GM12878 (cell line): ENCODE measurements around the gene SRC. TPM values are rescaled to one million over a fixed set of nuclear protein-coding genes. Genes with fewer than 3 reads are reported as not detected.

Experiments
- ATAC-seq: fragments of 200-7000 bp; cut with Tn5 transposase; 3 replicates; pipeline ENCODE4 v1.9.1; 2020; ENCODE audit warnings: mild to moderate bottlenecking, moderate library complexity
- BruUV-seq: library from RNA; stranded (reverse); fragments of 400-500 nt; replicated peaks from 2 replicates; lab custom pipeline; 2021; lab: Mats Ljungman, UMichigan
- CTCF ChIA-PET: fragments of 300-600 bp; sonication (Branson Sonifier 250); formaldehyde crosslinking; extraction: SDS; loops from one replicate; lab custom pipeline; 2021; ENCODE audit warnings: inconsistent platforms; lab: Yijun Ruan, JAX
- POLR2A ChIA-PET: fragments of 350-600 bp; formaldehyde crosslinking; extraction: SDS; loops from one replicate; lab custom pipeline; 2021; ENCODE audit warnings: inconsistent platforms; lab: Charles Lee
- RAD21 ChIA-PET: fragments of 300-600 bp; sonication (Branson Sonifier 250); formaldehyde crosslinking; loops from one replicate; lab custom pipeline; 2023; ENCODE audit warnings: antibody characterized with exemption; ENCODE audit not compliant: unreplicated experiment; lab: Charles Lee
- SMC1A ChIA-PET: fragments of 300-600 bp; sonication (Branson Sonifier 250); formaldehyde crosslinking; loops from one replicate; lab custom pipeline; 2023; ENCODE audit not compliant: unreplicated experiment, uncharacterized antibody; lab: Charles Lee
- DNase-seq: peaks from one replicate; pipeline ENCODE4 v3.0.0-alpha.2; 2011; ENCODE audit warnings: low read depth, low spot score
- FAIRE-seq: peaks from 3 replicates; lab custom pipeline; 2011; peaks lifted over from hg19 to GRCh38; lab: Jason Lieb, UNC
- H2AFZ ChIP-seq: 2 replicates; pipeline ENCODE4 v1.6.0; 2011; ENCODE audit warnings: low read depth, low read length, control low read depth; ENCODE audit not compliant: control insufficient read depth
- H3K27ac ChIP-seq: 2 replicates; pipeline ENCODE4 v1.5.1; 2011; ENCODE audit warnings: control low read depth; ENCODE audit not compliant: control insufficient read depth, insufficient read depth
- H3K27me3 ChIP-seq, 2 experiments: replicated peaks in 1 of 2; 2 replicates each; pipeline versions ENCODE4 v1.6.0 to v1.6.1; 2011; ENCODE audit warnings: low read length in 1 of 2; ENCODE audit not compliant: control insufficient read depth in 2 of 2, insufficient read depth in 2 of 2
- H3K36me3 ChIP-seq, 2 experiments: 2 replicates each; pipeline ENCODE4 v1.5.1; 2011; ENCODE audit warnings: low read length in 1 of 2; ENCODE audit not compliant: control insufficient read depth in 2 of 2, insufficient read depth in 2 of 2
- H3K4me1 ChIP-seq: 2 replicates; pipeline ENCODE4 v1.6.1; 2011; ENCODE audit warnings: mild to moderate bottlenecking, low read length, moderate library complexity, mixed read lengths; ENCODE audit not compliant: control insufficient read depth, insufficient read depth
- H3K4me2 ChIP-seq: 2 replicates; pipeline ENCODE4 v1.6.0; 2011; ENCODE audit warnings: control low read depth; ENCODE audit not compliant: control insufficient read depth, insufficient read depth
- H3K4me3 ChIP-seq: fragments of 200-600 bp; sonication (generic); 2 replicates; pipeline ENCODE4 v1.5.1; 2016
- H3K79me2 ChIP-seq: 2 replicates; pipeline ENCODE4 v1.6.0; 2011; ENCODE audit warnings: low read length; ENCODE audit not compliant: control insufficient read depth, insufficient read depth
- H3K9ac ChIP-seq: 2 replicates; pipeline ENCODE4 v1.8.0; 2011; ENCODE audit warnings: low read length, control low read depth, mixed read lengths; ENCODE audit not compliant: control insufficient read depth, insufficient read depth
- H3K9me3 ChIP-seq: replicated peaks from 3 replicates; pipeline ENCODE4 v1.5.1; 2011; ENCODE audit warnings: mild to moderate bottlenecking, low read length; ENCODE audit not compliant: control insufficient read depth, insufficient read depth
- H4K20me1 ChIP-seq: 2 replicates; pipeline ENCODE4 v1.6.0; 2011; ENCODE audit not compliant: control insufficient read depth, insufficient read depth
- CBX5 ChIP-seq: sonication (generic); IDR thresholded peaks from 2 replicates; pipeline ENCODE4 v1.6.1; 2016; ENCODE audit warnings: low read depth, moderate library complexity, mild to moderate bottlenecking, inconsistent platforms
- CUX1 ChIP-seq: IDR thresholded peaks from 2 replicates; pipeline ENCODE4 v1.6.1; 2012; ENCODE audit warnings: improper control_type of control experiment, low read depth, low read length; ENCODE audit not compliant: insufficient replicate concordance
- EGR1 ChIP-seq, 2 experiments: IDR thresholded peaks; 1 replicate in 1 of 2; 2 replicates in 1 of 2; pipeline ENCODE4 v1.6.1; 2011 to 2012; ENCODE audit warnings: low read depth in 2 of 2, low read length in 2 of 2, borderline replicate concordance in 1 of 2, mild to moderate bottlenecking in 1 of 2, moderate library complexity in 1 of 2
- HDAC6 ChIP-seq: fragments of 200-600 bp; sonication (generic); IDR thresholded peaks from one replicate; pipeline ENCODE4 v1.8.0; 2017; ENCODE audit warnings: antibody characterized with exemption; ENCODE audit not compliant: unreplicated experiment
- MEF2A ChIP-seq: IDR thresholded peaks from 2 replicates; pipeline ENCODE4 v1.6.1; 2011; ENCODE audit warnings: low read depth, mild to moderate bottlenecking, low read length, moderate library complexity; ENCODE audit not compliant: insufficient read depth
- MYC ChIP-seq: IDR thresholded peaks from 2 replicates; pipeline ENCODE4 v1.6.1; 2011; ENCODE audit warnings: mild to moderate bottlenecking, low read length, moderate library complexity, inconsistent platforms; ENCODE audit not compliant: insufficient read depth, insufficient replicate concordance, insufficient read length, severe bottlenecking
- POU2F2 ChIP-seq: IDR thresholded peaks from 3 replicates; pipeline ENCODE4 v1.6.1; 2011; ENCODE audit warnings: low read depth, mild to moderate bottlenecking, low read length, borderline replicate concordance
- SMARCA5 ChIP-seq: fragments of 450-650 bp; IDR thresholded peaks from 2 replicates; pipeline ENCODE4 v1.6.1; 2017; ENCODE audit warnings: mild to moderate bottlenecking
- TBL1XR1 ChIP-seq: IDR thresholded peaks from 2 replicates; pipeline ENCODE4 v1.6.1; 2012; ENCODE audit warnings: low read depth, low read length, improper control_type of control experiment
- TCF12 ChIP-seq: IDR thresholded peaks from 2 replicates; pipeline ENCODE4 v1.6.1; 2011; ENCODE audit warnings: low read depth, mild to moderate bottlenecking, low read length
- ZBTB4 ChIP-seq: fragments of 450-650 bp; formaldehyde crosslinking; IDR thresholded peaks from 2 replicates; pipeline ENCODE4 v1.4.0; 2022; ENCODE audit warnings: mild to moderate bottlenecking, moderate library complexity
- ZNF207 ChIP-seq: fragments of 450-650 bp; IDR thresholded peaks from 2 replicates; pipeline ENCODE4 v1.6.1; 2014; ENCODE audit warnings: antibody characterized with exemption, mild to moderate bottlenecking, borderline replicate concordance
- ZNF217 ChIP-seq: fragments of 450-650 bp; IDR thresholded peaks from 2 replicates; pipeline ENCODE4 v1.6.1; 2017; ENCODE audit warnings: antibody characterized with exemption, mild to moderate bottlenecking
- ZNF384 ChIP-seq: IDR thresholded peaks from 2 replicates; pipeline ENCODE4 v1.6.1; 2012; ENCODE audit warnings: low read depth, mild to moderate bottlenecking, low read length, improper control_type of control experiment, borderline replicate concordance
- ZZZ3 ChIP-seq: IDR thresholded peaks from 2 replicates; pipeline ENCODE4 v1.6.1; 2011; ENCODE audit warnings: low read depth; ENCODE audit not compliant: control insufficient read depth, insufficient read length
- WGBS: methylation state at CpG from one replicate; pipeline ENCODE4 v1.1.6; 2016; ENCODE audit warnings: low lambda C conversion rate; ENCODE audit not compliant: insufficient replicate concordance, insufficient coverage; ENCODE audit errors: missing lambda C conversion rate; 5-methylcytosine and 5-hydroxymethylcytosine counted together
- in situ Hi-C: fragments of 300-500 bp; cut with MboI; formaldehyde crosslinking; loops from 9 replicates; pipeline ENCODE4 v1.14.3; 2018; ENCODE audit warnings: mixed read lengths
- intact Hi-C: fragments of 100-400 bp; cut with micrococcal nuclease; formaldehyde crosslinking; loops from one replicate; pipeline ENCODE4 v1.14.2; 2022; ENCODE audit not compliant: unreplicated experiment
- polyA plus RNA-seq, 11 experiments: library from polyadenylated mRNA; depleted of rRNA in 4 of 11; unstranded in 6 of 11; stranded (reverse) in 5 of 11; fragments of >200 nt; fragmentation: Nextera tagmentation in 4 of 11; fragmentation: Illumina TruSeq in 1 of 11; extraction: Ambion mirVana in 4 of 11; extraction: Trizol in 1 of 11; gene quantifications; 1 replicate in 1 of 11; 2 replicates in 10 of 11; pipeline versions ENCODE4 v1.2.1 to v1.2.3, GENCODE V29; 2011 to 2016; ENCODE audit warnings: inconsistent platforms in 2 of 11, missing spikeins in 2 of 11, low read depth in 1 of 11
- total RNA-seq, 4 experiments: library from RNA; depleted of rRNA in 3 of 4; stranded (reverse); fragments of >200 nt in 3 of 4; fragmentation: Illumina TruSeq in 1 of 4; extraction: Trizol in 1 of 4; gene quantifications; 2 replicates each; pipeline versions ENCODE4 v1.2.1 to v1.2.3, GENCODE V29; 2013 to 2021

Gene SRC
- total and polyA plus RNA-seq, 10 of the 15 experiments (the other 5 are each of a cell fraction or from before 2014, with no cell fraction given): 0.60 to 71.3 (median 27.2) TPM

GRCh38 chr20:37384683-37385174 is 38.8 kb downstream of the SRC start:
- WGBS: 5% methylated on average over 40 of the region's 42 CpGs
- H2AFZ ChIP-seq: peak overlapping the region; percentile 38
- DNase-seq (no peak), FAIRE-seq (peak; percentile 18), ATAC-seq (peak; percentile 89)
- H4K20me1 ChIP-seq: no peaks in the 10 kb centered on the region
- intact Hi-C loops: loop anchor here (1.0 to 5.0 kb wide), 3 partner anchors 47 to 150 kb away; no protein-coding TSS in a partner anchor
- H3K4me3 ChIP-seq: no peak overlapping the region
- peaks cover 36% of the 10 kb centered on the region for H3K4me1 ChIP-seq
- ChIA-PET CTCF (interaction anchor here (0.6 to 5.3 kb wide), 14 partner anchors 9 to 1358 kb away, joined by 3 to 44 read pairs (median 4); partner anchors contain the start of gene MANBAL), RAD21 (interaction anchor here (0.7 to 5.2 kb wide), 8 partner anchors 27 to 113 kb away, joined by 3 to 28 read pairs (median 4); no protein-coding TSS in a partner anchor), SMC1A (interaction anchor here (0.9 to 5.9 kb wide), 7 partner anchors 28 to 189 kb away, joined by 3 to 37 read pairs (median 7); no protein-coding TSS in a partner anchor), POLR2A (interaction anchor here (0.6 to 1.0 kb wide), 3 partner anchors 96 to 146 kb away, joined by 3 to 6 read pairs (median 4); no protein-coding TSS in a partner anchor)
- peak overlapping the region; percentile 32 for H3K9ac ChIP-seq
- no peaks in the 10 kb centered on the region for H3K9me3 ChIP-seq
- BruUV-seq: no TSS peak
- H3K79me2 ChIP-seq: peaks cover 13% of the 10 kb centered on the region
- no peaks in the 10 kb centered on the region for H3K27me3 ChIP-seq
- H3K4me2 ChIP-seq: peak overlapping the region; percentile 52; the same call in 1 of the 2 replicates
- H3K27ac ChIP-seq: peak overlapping the region; percentile 54
- in situ Hi-C loops: loop anchor here (5.0 kb wide), 1 partner anchor 112 kb away; no protein-coding TSS in a partner anchor
- peaks cover 23 to 61% of the 10 kb centered on the region in 2 experiments for H3K36me3 ChIP-seq
- TF ChIP-seq TBL1XR1 (no peak), ZNF207 (no peak), HDAC6 (no peak), MEF2A (no peak), MYC (no peak), ZNF384 (no peak), TCF12 (0 out of 2 replicates have a peak, but pooled peaks have one; percentile 56), ZNF217 (no peak), ZZZ3 (no peak), SMARCA5 (peak; percentile 36; the same call in 1 of the 2 replicates), EGR1 (IDR thresholded peaks at IDR 0.05; ENCODE audit: borderline replicate concordance in 1 of 2, low read depth in 2 of 2, low read length in 2 of 2) (no peak), CUX1 (no peak), ZBTB4 (CRISPR knock-in tag) (no peak), CBX5 (no peak), POU2F2 (0 out of 3 replicates have a peak, but pooled peaks have one; percentile 23)
